A549 (cell line): ENCODE data around the gene TCAP.

Experiments used
- CEBPB ChIP-seq, 2 experiments: fragments of >200 bp in 1 of 2; sonication (Bioruptor Twin) in 1 of 2; formaldehyde crosslinking in 1 of 2; IDR thresholded peaks; 2 replicates each; pipeline ENCODE4 v1.6.1; 2012 to 2016
- EP300 ChIP-seq, 2 experiments: fragments of >200 bp; sonication (Bioruptor Twin); formaldehyde crosslinking; IDR thresholded peaks; 2 replicates in 1 of 2; 3 replicates in 1 of 2; pipeline ENCODE4 v1.6.1; 2016 to 2017
- ESRRA ChIP-seq: fragments of 150-350 bp; IDR thresholded peaks from 2 replicates; pipeline ENCODE4 v1.6.1; 2014; ENCODE audit warnings: mild to moderate bottlenecking, low read length, borderline replicate concordance
- GATA3 ChIP-seq: IDR thresholded peaks from 2 replicates; pipeline ENCODE4 v1.6.1; 2012; ENCODE audit warnings: borderline replicate concordance
- JUNB ChIP-seq: fragments of >200 bp; sonication (Bioruptor Twin); formaldehyde crosslinking; IDR thresholded peaks from 2 replicates; pipeline ENCODE4 v1.6.1; 2016
- MAFK ChIP-seq: fragments of 450-650 bp; IDR thresholded peaks from 2 replicates; pipeline ENCODE4 v1.6.1; 2014; ENCODE audit not compliant: partially characterized antibody
- NPAS2 ChIP-seq: fragments of 250-450 bp; sonication (Bioruptor Pico); IDR thresholded peaks from 2 replicates; pipeline ENCODE4 v1.8.0; 2022; ENCODE audit warnings: mild to moderate bottlenecking, moderate library complexity, borderline replicate concordance
- POLR2A ChIP-seq: IDR thresholded peaks from 2 replicates; pipeline ENCODE4 v1.6.1; 2012; ENCODE audit warnings: mild to moderate bottlenecking, low read length
- RFX5 ChIP-seq: fragments of 450-650 bp; IDR thresholded peaks from 2 replicates; pipeline ENCODE4 v1.7.1; 2014; ENCODE audit warnings: antibody characterized with exemption, mild to moderate bottlenecking, moderate library complexity
- RNF2 ChIP-seq: fragments of 200-600 bp; sonication (generic); IDR thresholded peaks from 2 replicates; pipeline ENCODE4 v1.6.1; 2016; ENCODE audit warnings: low read depth, mild to moderate bottlenecking, antibody characterized with exemption, moderate library complexity, borderline replicate concordance
- SMC3 ChIP-seq: fragments of >200 bp; sonication (Bioruptor Twin); formaldehyde crosslinking; IDR thresholded peaks from 3 replicates; pipeline ENCODE4 v1.6.1; 2018; ENCODE audit warnings: inconsistent platforms
- TF ChIP-seq, protein P1 (sequence below): IDR thresholded peaks from 2 replicates; pipeline ENCODE4 v1.6.1; 2012
- TF ChIP-seq, protein P2 (sequence below): fragments of >200 bp; sonication (Bioruptor Twin); formaldehyde crosslinking; IDR thresholded peaks from 3 replicates; pipeline ENCODE4 v1.5.1; 2016
- TF ChIP-seq, protein P3 (sequence below): fragments of 200-600 bp; sonication (generic); IDR thresholded peaks from 2 replicates; pipeline ENCODE4 v1.6.1; 2016; ENCODE audit warnings: antibody characterized with exemption, mild to moderate bottlenecking, moderate library complexity

DNA sequence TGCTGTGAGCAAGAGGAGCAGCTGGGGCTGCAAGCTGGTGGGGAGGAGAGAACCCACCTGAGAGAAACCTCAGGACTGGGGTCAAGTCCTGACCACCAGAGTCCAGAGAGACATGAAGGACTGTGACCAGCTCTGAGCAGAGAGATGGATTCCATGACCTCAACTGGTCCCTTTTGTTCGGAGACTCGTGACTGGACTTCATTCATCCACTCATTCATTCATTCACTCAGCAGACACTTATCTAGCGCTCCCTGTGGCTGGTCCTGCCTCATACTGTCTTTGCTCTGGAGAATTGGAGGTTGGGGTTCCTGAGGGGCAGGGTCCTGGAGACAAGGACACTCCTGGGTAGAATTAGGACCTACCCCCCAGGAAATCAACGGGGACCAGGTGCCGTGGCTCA, 38.8 kb downstream of the TCAP start:
- TF ChIP-seq, protein P1, sequence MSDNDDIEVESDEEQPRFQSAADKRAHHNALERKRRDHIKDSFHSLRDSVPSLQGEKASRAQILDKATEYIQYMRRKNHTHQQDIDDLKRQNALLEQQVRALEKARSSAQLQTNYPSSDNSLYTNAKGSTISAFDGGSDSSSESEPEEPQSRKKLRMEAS: no peak
- TF ChIP-seq GATA3: no peak
- TF ChIP-seq SMC3: no peak
- TF ChIP-seq JUNB: no peak
- no peak for TF ChIP-seq POLR2A
- TF ChIP-seq ESRRA: no peak
- TF ChIP-seq, protein P2, sequence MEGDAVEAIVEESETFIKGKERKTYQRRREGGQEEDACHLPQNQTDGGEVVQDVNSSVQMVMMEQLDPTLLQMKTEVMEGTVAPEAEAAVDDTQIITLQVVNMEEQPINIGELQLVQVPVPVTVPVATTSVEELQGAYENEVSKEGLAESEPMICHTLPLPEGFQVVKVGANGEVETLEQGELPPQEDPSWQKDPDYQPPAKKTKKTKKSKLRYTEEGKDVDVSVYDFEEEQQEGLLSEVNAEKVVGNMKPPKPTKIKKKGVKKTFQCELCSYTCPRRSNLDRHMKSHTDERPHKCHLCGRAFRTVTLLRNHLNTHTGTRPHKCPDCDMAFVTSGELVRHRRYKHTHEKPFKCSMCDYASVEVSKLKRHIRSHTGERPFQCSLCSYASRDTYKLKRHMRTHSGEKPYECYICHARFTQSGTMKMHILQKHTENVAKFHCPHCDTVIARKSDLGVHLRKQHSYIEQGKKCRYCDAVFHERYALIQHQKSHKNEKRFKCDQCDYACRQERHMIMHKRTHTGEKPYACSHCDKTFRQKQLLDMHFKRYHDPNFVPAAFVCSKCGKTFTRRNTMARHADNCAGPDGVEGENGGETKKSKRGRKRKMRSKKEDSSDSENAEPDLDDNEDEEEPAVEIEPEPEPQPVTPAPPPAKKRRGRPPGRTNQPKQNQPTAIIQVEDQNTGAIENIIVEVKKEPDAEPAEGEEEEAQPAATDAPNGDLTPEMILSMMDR: no peak
- no peak for TF ChIP-seq MAFK
- TF ChIP-seq, protein P3, sequence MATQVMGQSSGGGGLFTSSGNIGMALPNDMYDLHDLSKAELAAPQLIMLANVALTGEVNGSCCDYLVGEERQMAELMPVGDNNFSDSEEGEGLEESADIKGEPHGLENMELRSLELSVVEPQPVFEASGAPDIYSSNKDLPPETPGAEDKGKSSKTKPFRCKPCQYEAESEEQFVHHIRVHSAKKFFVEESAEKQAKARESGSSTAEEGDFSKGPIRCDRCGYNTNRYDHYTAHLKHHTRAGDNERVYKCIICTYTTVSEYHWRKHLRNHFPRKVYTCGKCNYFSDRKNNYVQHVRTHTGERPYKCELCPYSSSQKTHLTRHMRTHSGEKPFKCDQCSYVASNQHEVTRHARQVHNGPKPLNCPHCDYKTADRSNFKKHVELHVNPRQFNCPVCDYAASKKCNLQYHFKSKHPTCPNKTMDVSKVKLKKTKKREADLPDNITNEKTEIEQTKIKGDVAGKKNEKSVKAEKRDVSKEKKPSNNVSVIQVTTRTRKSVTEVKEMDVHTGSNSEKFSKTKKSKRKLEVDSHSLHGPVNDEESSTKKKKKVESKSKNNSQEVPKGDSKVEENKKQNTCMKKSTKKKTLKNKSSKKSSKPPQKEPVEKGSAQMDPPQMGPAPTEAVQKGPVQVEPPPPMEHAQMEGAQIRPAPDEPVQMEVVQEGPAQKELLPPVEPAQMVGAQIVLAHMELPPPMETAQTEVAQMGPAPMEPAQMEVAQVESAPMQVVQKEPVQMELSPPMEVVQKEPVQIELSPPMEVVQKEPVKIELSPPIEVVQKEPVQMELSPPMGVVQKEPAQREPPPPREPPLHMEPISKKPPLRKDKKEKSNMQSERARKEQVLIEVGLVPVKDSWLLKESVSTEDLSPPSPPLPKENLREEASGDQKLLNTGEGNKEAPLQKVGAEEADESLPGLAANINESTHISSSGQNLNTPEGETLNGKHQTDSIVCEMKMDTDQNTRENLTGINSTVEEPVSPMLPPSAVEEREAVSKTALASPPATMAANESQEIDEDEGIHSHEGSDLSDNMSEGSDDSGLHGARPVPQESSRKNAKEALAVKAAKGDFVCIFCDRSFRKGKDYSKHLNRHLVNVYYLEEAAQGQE: no peak
- no peak for TF ChIP-seq EP300 (IDR thresholded peaks at IDR 0.05)
- TF ChIP-seq RNF2: no peak
- TF ChIP-seq CEBPB (IDR thresholded peaks at IDR 0.05): no peak
- no peak for TF ChIP-seq NPAS2 (CRISPR knock-in tag)
- no peak for TF ChIP-seq RFX5
